GM12878 (cell line): Measurements from ENCODE around the gene NPHS1. TPM values are rescaled to one million over a fixed set of nuclear protein-coding genes. Genes with fewer than 3 reads are reported as not detected.

Experiments
- ATAC-seq: fragments of 200-7000 bp; cut with Tn5 transposase; 3 replicates; pipeline ENCODE4 v1.9.1; 2020; ENCODE audit warnings: mild to moderate bottlenecking, moderate library complexity
- BruUV-seq: library from RNA; stranded (reverse); fragments of 400-500 nt; replicated peaks from 2 replicates; lab custom pipeline; 2021; lab: Mats Ljungman, UMichigan
- CTCF ChIA-PET: fragments of 300-600 bp; sonication (Branson Sonifier 250); formaldehyde crosslinking; extraction: SDS; loops from one replicate; lab custom pipeline; 2021; ENCODE audit warnings: inconsistent platforms; lab: Yijun Ruan, JAX
- POLR2A ChIA-PET: fragments of 350-600 bp; formaldehyde crosslinking; extraction: SDS; loops from one replicate; lab custom pipeline; 2021; ENCODE audit warnings: inconsistent platforms; lab: Charles Lee
- RAD21 ChIA-PET: fragments of 300-600 bp; sonication (Branson Sonifier 250); formaldehyde crosslinking; loops from one replicate; lab custom pipeline; 2023; ENCODE audit warnings: antibody characterized with exemption; ENCODE audit not compliant: unreplicated experiment; lab: Charles Lee
- SMC1A ChIA-PET: fragments of 300-600 bp; sonication (Branson Sonifier 250); formaldehyde crosslinking; loops from one replicate; lab custom pipeline; 2023; ENCODE audit not compliant: unreplicated experiment, uncharacterized antibody; lab: Charles Lee
- DNase-seq: peaks from one replicate; pipeline ENCODE4 v3.0.0-alpha.2; 2011; ENCODE audit warnings: low read depth, low spot score
- FAIRE-seq: peaks from 3 replicates; lab custom pipeline; 2011; peaks lifted over from hg19 to GRCh38; lab: Jason Lieb, UNC
- H2AFZ ChIP-seq: 2 replicates; pipeline ENCODE4 v1.6.0; 2011; ENCODE audit warnings: low read depth, low read length, control low read depth; ENCODE audit not compliant: control insufficient read depth
- H3K27ac ChIP-seq: 2 replicates; pipeline ENCODE4 v1.5.1; 2011; ENCODE audit warnings: control low read depth; ENCODE audit not compliant: control insufficient read depth, insufficient read depth
- H3K27me3 ChIP-seq, 2 experiments: replicated peaks in 1 of 2; 2 replicates each; pipeline versions ENCODE4 v1.6.0 to v1.6.1; 2011; ENCODE audit warnings: low read length in 1 of 2; ENCODE audit not compliant: control insufficient read depth in 2 of 2, insufficient read depth in 2 of 2
- H3K36me3 ChIP-seq, 2 experiments: 2 replicates each; pipeline ENCODE4 v1.5.1; 2011; ENCODE audit warnings: low read length in 1 of 2; ENCODE audit not compliant: control insufficient read depth in 2 of 2, insufficient read depth in 2 of 2
- H3K4me1 ChIP-seq: 2 replicates; pipeline ENCODE4 v1.6.1; 2011; ENCODE audit warnings: mild to moderate bottlenecking, low read length, moderate library complexity, mixed read lengths; ENCODE audit not compliant: control insufficient read depth, insufficient read depth
- H3K4me2 ChIP-seq: 2 replicates; pipeline ENCODE4 v1.6.0; 2011; ENCODE audit warnings: control low read depth; ENCODE audit not compliant: control insufficient read depth, insufficient read depth
- H3K4me3 ChIP-seq: fragments of 200-600 bp; sonication (generic); 2 replicates; pipeline ENCODE4 v1.5.1; 2016
- H3K79me2 ChIP-seq: 2 replicates; pipeline ENCODE4 v1.6.0; 2011; ENCODE audit warnings: low read length; ENCODE audit not compliant: control insufficient read depth, insufficient read depth
- H3K9ac ChIP-seq: 2 replicates; pipeline ENCODE4 v1.8.0; 2011; ENCODE audit warnings: low read length, control low read depth, mixed read lengths; ENCODE audit not compliant: control insufficient read depth, insufficient read depth
- H3K9me3 ChIP-seq: replicated peaks from 3 replicates; pipeline ENCODE4 v1.5.1; 2011; ENCODE audit warnings: mild to moderate bottlenecking, low read length; ENCODE audit not compliant: control insufficient read depth, insufficient read depth
- H4K20me1 ChIP-seq: 2 replicates; pipeline ENCODE4 v1.6.0; 2011; ENCODE audit not compliant: control insufficient read depth, insufficient read depth
- BACH1 ChIP-seq: fragments of 450-650 bp; IDR thresholded peaks from 2 replicates; pipeline ENCODE4 v1.6.1; 2017; ENCODE audit warnings: mild to moderate bottlenecking, borderline replicate concordance
- ELK1 ChIP-seq: IDR thresholded peaks from 2 replicates; pipeline ENCODE4 v1.6.1; 2012; ENCODE audit warnings: low read depth, low read length, improper control_type of control experiment
- ESRRA ChIP-seq: IDR thresholded peaks from 2 replicates; pipeline ENCODE4 v1.6.1; 2012; ENCODE audit warnings: mild to moderate bottlenecking, low read length, improper control_type of control experiment
- HDAC6 ChIP-seq: fragments of 200-600 bp; sonication (generic); IDR thresholded peaks from one replicate; pipeline ENCODE4 v1.8.0; 2017; ENCODE audit warnings: antibody characterized with exemption; ENCODE audit not compliant: unreplicated experiment
- IRF3 ChIP-seq: fragments of 450-650 bp; IDR thresholded peaks from 2 replicates; pipeline ENCODE4 v1.6.1; 2014; ENCODE audit warnings: mild to moderate bottlenecking
- JUNB ChIP-seq: IDR thresholded peaks from 2 replicates; pipeline ENCODE4 v1.6.1; 2016; ENCODE audit warnings: antibody characterized with exemption, mild to moderate bottlenecking
- KDM1A ChIP-seq: fragments of 200-600 bp; sonication (generic); IDR thresholded peaks from 2 replicates; pipeline ENCODE4 v1.6.1; 2016; ENCODE audit warnings: borderline replicate concordance
- MXI1 ChIP-seq: fragments of 150-350 bp; IDR thresholded peaks from 2 replicates; pipeline ENCODE4 v1.6.1; 2011; ENCODE audit warnings: low read depth, mild to moderate bottlenecking, inconsistent platforms, low read length, improper control_type of control experiment
- RAD21 ChIP-seq: IDR thresholded peaks from 2 replicates; pipeline ENCODE4 v1.6.1; 2011; ENCODE audit warnings: mild to moderate bottlenecking, low read depth, low read length, moderate library complexity; ENCODE audit not compliant: insufficient read depth
- RFX5 ChIP-seq: IDR thresholded peaks from 2 replicates; pipeline ENCODE4 v1.6.1; 2011; ENCODE audit warnings: low read depth, low read length, improper control_type of control experiment
- RUNX3 ChIP-seq: IDR thresholded peaks from 2 replicates; pipeline ENCODE4 v1.6.1; 2012; ENCODE audit warnings: low read length, inconsistent platforms
- SIX5 ChIP-seq: IDR thresholded peaks from 2 replicates; pipeline ENCODE4 v1.6.1; 2011; ENCODE audit warnings: mild to moderate bottlenecking, low read depth, low read length, moderate library complexity; ENCODE audit not compliant: severe bottlenecking
- SMAD1 ChIP-seq: fragments of 450-650 bp; IDR thresholded peaks from 2 replicates; pipeline ENCODE4 v1.6.1; 2018; ENCODE audit warnings: mild to moderate bottlenecking, low read depth; ENCODE audit not compliant: partially characterized antibody
- SMC3 ChIP-seq: IDR thresholded peaks from 2 replicates; pipeline ENCODE4 v1.6.1; 2011; ENCODE audit warnings: low read length, improper control_type of control experiment, borderline replicate concordance
- SP1 ChIP-seq: IDR thresholded peaks from one replicate; pipeline ENCODE4 v1.6.1; 2011; ENCODE audit warnings: low read depth, low read length
- SPI1 ChIP-seq: IDR thresholded peaks from 2 replicates; pipeline ENCODE4 v1.6.1; 2011; ENCODE audit warnings: low read depth, mild to moderate bottlenecking, low read length, moderate library complexity, borderline replicate concordance; ENCODE audit not compliant: insufficient read depth
- ZNF217 ChIP-seq: fragments of 450-650 bp; IDR thresholded peaks from 2 replicates; pipeline ENCODE4 v1.6.1; 2017; ENCODE audit warnings: antibody characterized with exemption, mild to moderate bottlenecking
- ZNF687 ChIP-seq: fragments of 450-650 bp; IDR thresholded peaks from 2 replicates; pipeline ENCODE4 v1.6.1; 2017; ENCODE audit warnings: mild to moderate bottlenecking, moderate library complexity
- ZSCAN29 ChIP-seq: fragments of 450-650 bp; IDR thresholded peaks from 2 replicates; pipeline ENCODE4 v1.6.1; 2017; ENCODE audit warnings: mild to moderate bottlenecking, moderate library complexity
- WGBS: methylation state at CpG from one replicate; pipeline ENCODE4 v1.1.6; 2016; ENCODE audit warnings: low lambda C conversion rate; ENCODE audit not compliant: insufficient replicate concordance, insufficient coverage; ENCODE audit errors: missing lambda C conversion rate; 5-methylcytosine and 5-hydroxymethylcytosine counted together
- in situ Hi-C: fragments of 300-500 bp; cut with MboI; formaldehyde crosslinking; loops from 9 replicates; pipeline ENCODE4 v1.14.3; 2018; ENCODE audit warnings: mixed read lengths
- intact Hi-C: fragments of 100-400 bp; cut with micrococcal nuclease; formaldehyde crosslinking; loops from one replicate; pipeline ENCODE4 v1.14.2; 2022; ENCODE audit not compliant: unreplicated experiment
- polyA plus RNA-seq, 11 experiments: library from polyadenylated mRNA; depleted of rRNA in 4 of 11; unstranded in 6 of 11; stranded (reverse) in 5 of 11; fragments of >200 nt; fragmentation: Nextera tagmentation in 4 of 11; fragmentation: Illumina TruSeq in 1 of 11; extraction: Ambion mirVana in 4 of 11; extraction: Trizol in 1 of 11; gene quantifications; 1 replicate in 1 of 11; 2 replicates in 10 of 11; pipeline versions ENCODE4 v1.2.1 to v1.2.3, GENCODE V29; 2011 to 2016; ENCODE audit warnings: inconsistent platforms in 2 of 11, missing spikeins in 2 of 11, low read depth in 1 of 11
- total RNA-seq, 4 experiments: library from RNA; depleted of rRNA in 3 of 4; stranded (reverse); fragments of >200 nt in 3 of 4; fragmentation: Illumina TruSeq in 1 of 4; extraction: Trizol in 1 of 4; gene quantifications; 2 replicates each; pipeline versions ENCODE4 v1.2.1 to v1.2.3, GENCODE V29; 2013 to 2021

NPHS1 gene
- total and polyA plus RNA-seq, 10 of the 15 experiments (the other 5 are each of a cell fraction or from before 2014, with no cell fraction given), result not detected

- H3K9me3 ChIP-seq, result no peaks in the 10 kb centered on the region
- no peak overlapping the region for H3K9ac ChIP-seq
- H3K4me3 ChIP-seq, result no peak overlapping the region
- no peak overlapping the region for H3K27ac ChIP-seq
- intact Hi-C loops (loop anchor here (1.0 to 5.0 kb wide), 2 partner anchors 49 to 190 kb away; no protein-coding TSS in a partner anchor), in situ Hi-C loops (no loop called here)
- H3K79me2 ChIP-seq, result no peaks in the 10 kb centered on the region
- no peaks in the 10 kb centered on the region for H3K4me1 ChIP-seq
- 0 out of 2 replicates have a peak, but pooled peaks cover 3% of the 10 kb centered on the region for H4K20me1 ChIP-seq
- SMC1A ChIA-PET, result interaction anchor here (0.6 to 6.7 kb wide), 12 partner anchors 12 to 232 kb away, joined by 3 to 90 read pairs (median 4); partner anchors contain the start of genes POLR2I and THAP8
- H3K36me3 ChIP-seq, result 0 out of 4 replicates have a peak, but pooled peaks cover 0 to 1% of the 10 kb centered on the region in 2 experiments
- ATAC-seq (peak; percentile 55), FAIRE-seq (peak; percentile 93), DNase-seq (peak; percentile 33)
- POLR2A ChIA-PET, result interaction anchor here (2.9 kb wide), 1 partner anchor 49 kb away, joined by 12 read pairs; no protein-coding TSS in a partner anchor
- H3K27me3 ChIP-seq, result no peaks in the 10 kb centered on the region
- H3K4me2 ChIP-seq, result no peak overlapping the region
- RAD21 ChIA-PET, result interaction anchor here (0.9 to 7.3 kb wide), 9 partner anchors 16 to 233 kb away, joined by 3 to 107 read pairs (median 4); partner anchors contain the start of genes LIN37, POLR2I and TBCB
- 4% methylated on average over 8 of the region's 8 CpGs for WGBS
- no peak overlapping the region for H2AFZ ChIP-seq
- CTCF ChIA-PET, result interaction anchor here (0.6 to 9.6 kb wide), 18 partner anchors 9 to 701 kb away, joined by 3 to 145 read pairs (median 4); partner anchors contain the start of gene LIN37
- no TSS peak for BruUV-seq
- TF ChIP-seq SIX5 (no peak), RUNX3 (peak; percentile 42), SMAD1 (no peak), RFX5 (no peak), RAD21 (peak; percentile 95), SMC3 (peak; percentile 96), SP1 (no peak), SPI1 (no peak), MXI1 (no peak), ELK1 (no peak), ZSCAN29 (no peak), HDAC6 (no peak), ESRRA (no peak), ZNF687 (no peak), BACH1 (no peak), ZNF217 (no peak), KDM1A (no peak), JUNB (no peak), IRF3 (no peak)
Measured at GRCh38 chr19:35882114-35882832, 30.0 kb upstream of the NPHS1 start.
